Prostate gland (tissue), 2 donors: ENCODE data around the gene BRCA1.
"Not testable (repeated sequence)": the region's sequence is repeated elsewhere in the genome, so short reads cannot be mapped to it uniquely, and the experiment has no call there.

Experiments
- CTCF ChIP-seq, 4 experiments: fragments of 200-600 bp in 2 of 4; fragments of 450-650 bp in 2 of 4; sonication (generic) in 2 of 4; IDR thresholded peaks; 1 replicate in 3 of 4; 2 replicates in 1 of 4; pipeline ENCODE4 v1.5.1; 2016 to 2019; ENCODE audit warnings: antibody characterized with exemption in 4 of 4, mild to moderate bottlenecking in 2 of 4, moderate library complexity in 2 of 4
- POLR2AphosphoS5 ChIP-seq: sonication (generic); formaldehyde crosslinking; IDR thresholded peaks from one replicate; pipeline ENCODE4 v1.6.1; 2017; ENCODE audit warnings: antibody characterized with exemption

GRCh38 chr17:43127333-43127876, 2.2 kb upstream of the BRCA1 start:
- TF ChIP-seq CTCF (IDR thresholded peaks at IDR 0.05); POLR2AphosphoS5: not testable (repeated sequence)
